PC-9 (cell line): Measurements from ENCODE around the gene WDR44. TPM values are rescaled to one million over a fixed set of nuclear protein-coding genes. Genes with fewer than 3 reads are reported as not detected.
A peak's percentile ranks its signal among the peaks of the same experiment; 100 is the strongest.

Source experiments
- BruUV-seq: library from RNA; stranded (reverse); fragments of 400-500 nt; replicated peaks from 2 replicates; lab custom pipeline; 2021; lab: Mats Ljungman, UMichigan
- CTCF ChIA-PET: fragments of 300-600 bp; sonication (Branson Sonifier 250); formaldehyde crosslinking; loops from one replicate; lab custom pipeline; 2022; ENCODE audit warnings: antibody characterized with exemption; lab: Charles Lee
- POLR2A ChIA-PET: fragments of 300-600 bp; sonication (Branson Sonifier 250); formaldehyde crosslinking; loops from one replicate; lab custom pipeline; 2022; ENCODE audit warnings: antibody characterized with exemption; ENCODE audit not compliant: unreplicated experiment; lab: Charles Lee
- DNase-seq, 2 experiments: peaks; one replicate each; pipeline versions ENCODE4 v3.0.0 to v3.0.0-alpha.2; 2015 to 2022; ENCODE audit warnings: mixed read lengths in 1 of 2
- H2AFZ ChIP-seq: fragments of 200-600 bp; sonication (generic); 2 replicates; pipeline ENCODE4 v1.8.1; 2017; ENCODE audit warnings: antibody characterized with exemption
- H3F3A ChIP-seq: fragments of 200-600 bp; sonication (generic); 2 replicates; pipeline ENCODE4 v1.8.1; 2017; ENCODE audit warnings: antibody characterized with exemption, mild to moderate bottlenecking, low read depth; ENCODE audit not compliant: insufficient read depth
- H3K27ac ChIP-seq: fragments of 200-600 bp; sonication (generic); 2 replicates; pipeline ENCODE4 v1.6.1; 2016; ENCODE audit warnings: mixed run types
- H3K27me3 ChIP-seq: fragments of 200-600 bp; sonication (generic); 2 replicates; pipeline ENCODE4 v1.6.1; 2016; ENCODE audit warnings: low read depth, mixed run types; ENCODE audit not compliant: insufficient read depth
- H3K36me3 ChIP-seq: fragments of 200-600 bp; sonication (generic); 2 replicates; pipeline ENCODE4 v1.6.1; 2016; ENCODE audit warnings: low read depth, mixed run types
- H3K4me1 ChIP-seq: fragments of 200-600 bp; sonication (generic); replicated peaks from 2 replicates; pipeline ENCODE4 v1.6.1; 2016; ENCODE audit warnings: mixed run types; ENCODE audit not compliant: insufficient read depth
- H3K4me2 ChIP-seq: fragments of 200-600 bp; sonication (generic); 2 replicates; pipeline ENCODE4 v1.6.1; 2017; ENCODE audit warnings: mixed run types
- H3K4me3 ChIP-seq: fragments of 200-600 bp; sonication (generic); 2 replicates; pipeline ENCODE4 v1.6.1; 2016; ENCODE audit warnings: mixed run types
- H3K79me2 ChIP-seq: fragments of 200-600 bp; sonication (generic); 2 replicates; pipeline ENCODE4 v1.6.1; 2017; ENCODE audit warnings: low read depth, mixed run types
- H3K9me2 ChIP-seq: fragments of 200-600 bp; sonication (generic); 2 replicates; pipeline ENCODE4 v1.8.1; 2017; ENCODE audit warnings: mild to moderate bottlenecking; ENCODE audit not compliant: insufficient read depth
- H3K9me3 ChIP-seq: fragments of 200-600 bp; sonication (generic); 2 replicates; pipeline ENCODE4 v1.8.1; 2016; ENCODE audit warnings: low read depth; ENCODE audit not compliant: insufficient read depth
- H4K20me1 ChIP-seq: fragments of 200-600 bp; sonication (generic); 2 replicates; pipeline ENCODE4 v1.8.1; 2017; ENCODE audit not compliant: insufficient read depth
- EZH2 ChIP-seq: fragments of 200-600 bp; sonication (generic); IDR thresholded peaks from 2 replicates; pipeline ENCODE4 v1.8.0; 2017; ENCODE audit warnings: antibody characterized with exemption, low read depth
- intact Hi-C: fragments of 100-400 bp; cut with micrococcal nuclease; formaldehyde crosslinking; loops from one replicate; pipeline ENCODE4 v1.10.0; 2022; ENCODE audit not compliant: unreplicated experiment
- total RNA-seq: library from RNA; stranded (reverse); gene quantifications from 2 replicates; pipeline ENCODE4 v1.2.3, GENCODE V29; 2021
- TF ChIP-seq, protein P1 (sequence below): fragments of 200-600 bp; sonication (generic); conservative IDR thresholded peaks from 2 replicates; pipeline ENCODE4 v1.6.1; 2017; ENCODE audit warnings: mixed run types, antibody characterized with exemption, mild to moderate bottlenecking, moderate library complexity

Gene WDR44
- total RNA-seq, 1 experiment from 2014 or later: 30.9 TPM

- Histone ChIP-seq H3K4me1 (peaks cover 39% of the 10 kb centered on the region), H4K20me1 (peaks cover 10% of the 10 kb centered on the region), H3K79me2 (peaks cover 75% of the 10 kb centered on the region), H3K36me3 (no peaks in the 10 kb centered on the region; the same call in 1 of the 2 replicates), H2AFZ (no peak overlapping the region), H3K27ac (no peak overlapping the region), H3F3A (peaks cover 28% of the 10 kb centered on the region; the same call in 1 of the 2 replicates), H3K27me3 (no peaks in the 10 kb centered on the region), H3K9me3 (no peaks in the 10 kb centered on the region), H3K9me2 (no peaks in the 10 kb centered on the region), H3K4me3 (no peak overlapping the region), H3K4me2 (peak overlapping the region; percentile 98; the same call in 1 of the 2 replicates)
- CTCF ChIA-PET: no interaction called here
- intact Hi-C loops: loop anchor here (5.0 kb wide), 1 partner anchor 378 kb away; the partner anchor contains the start of gene IL13RA1
- no peak for DNase-seq
- no TSS peak for BruUV-seq
- POLR2A ChIA-PET: no interaction called here
- TF ChIP-seq, protein P1, sequence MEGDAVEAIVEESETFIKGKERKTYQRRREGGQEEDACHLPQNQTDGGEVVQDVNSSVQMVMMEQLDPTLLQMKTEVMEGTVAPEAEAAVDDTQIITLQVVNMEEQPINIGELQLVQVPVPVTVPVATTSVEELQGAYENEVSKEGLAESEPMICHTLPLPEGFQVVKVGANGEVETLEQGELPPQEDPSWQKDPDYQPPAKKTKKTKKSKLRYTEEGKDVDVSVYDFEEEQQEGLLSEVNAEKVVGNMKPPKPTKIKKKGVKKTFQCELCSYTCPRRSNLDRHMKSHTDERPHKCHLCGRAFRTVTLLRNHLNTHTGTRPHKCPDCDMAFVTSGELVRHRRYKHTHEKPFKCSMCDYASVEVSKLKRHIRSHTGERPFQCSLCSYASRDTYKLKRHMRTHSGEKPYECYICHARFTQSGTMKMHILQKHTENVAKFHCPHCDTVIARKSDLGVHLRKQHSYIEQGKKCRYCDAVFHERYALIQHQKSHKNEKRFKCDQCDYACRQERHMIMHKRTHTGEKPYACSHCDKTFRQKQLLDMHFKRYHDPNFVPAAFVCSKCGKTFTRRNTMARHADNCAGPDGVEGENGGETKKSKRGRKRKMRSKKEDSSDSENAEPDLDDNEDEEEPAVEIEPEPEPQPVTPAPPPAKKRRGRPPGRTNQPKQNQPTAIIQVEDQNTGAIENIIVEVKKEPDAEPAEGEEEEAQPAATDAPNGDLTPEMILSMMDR: no peak
- TF ChIP-seq EZH2: no peak
Measured at GRCh38 chrX:118349188-118349587, 3.3 kb downstream of the WDR44 start.

DNA sequence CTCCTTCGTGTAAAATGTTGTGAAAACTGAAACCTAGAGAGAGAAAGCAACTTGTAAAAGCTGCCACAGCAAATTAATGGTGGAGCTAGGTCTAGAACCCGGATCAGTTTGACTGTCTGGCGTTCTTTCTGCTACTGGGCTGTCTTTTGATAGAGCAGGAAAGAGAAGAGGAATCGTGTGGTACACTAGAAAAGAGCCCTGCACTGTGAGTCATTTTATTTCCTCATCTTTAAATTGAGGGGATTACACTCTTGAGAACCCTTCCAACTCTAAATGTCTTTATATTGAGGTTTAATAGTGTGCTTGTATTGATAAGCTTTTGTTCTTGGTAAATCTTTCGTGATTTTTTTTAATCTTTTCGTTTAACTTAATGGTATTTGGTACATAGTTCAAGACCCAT lies 4.3 kb downstream of the WDR44 start:
- peaks cover 39% of the 10 kb centered on the region for H3K4me1 ChIP-seq
- intact Hi-C loops: no loop called here
- H3F3A ChIP-seq: peaks cover 24% of the 10 kb centered on the region
- peaks cover 10% of the 10 kb centered on the region for H4K20me1 ChIP-seq
- ChIA-PET CTCF (no interaction called here), POLR2A (interaction anchor here (0.7 kb wide), 1 partner anchor 42 kb away, joined by 3 read pairs; no protein-coding TSS in a partner anchor)
- BruUV-seq: no TSS peak
- H3K9me2 ChIP-seq: no peaks in the 10 kb centered on the region
- H3K4me3 ChIP-seq: no peak overlapping the region
- no peak overlapping the region for H2AFZ ChIP-seq
- peaks cover 6% of the 10 kb centered on the region; the same call in 1 of the 2 replicates for H3K36me3 ChIP-seq
- no peak for TF ChIP-seq EZH2
- no peak overlapping the region for H3K4me2 ChIP-seq
- no peaks in the 10 kb centered on the region for H3K27me3 ChIP-seq
- no peak overlapping the region for H3K27ac ChIP-seq
- no peak for DNase-seq
- no peaks in the 10 kb centered on the region for H3K9me3 ChIP-seq
- H3K79me2 ChIP-seq: peaks cover 86% of the 10 kb centered on the region

GRCh38 chrX:118350706-118351105 lies 4.8 kb downstream of the WDR44 start:
- Histone ChIP-seq H3K27ac (no peak overlapping the region), H3K27me3 (no peaks in the 10 kb centered on the region), H3K4me3 (no peak overlapping the region), H2AFZ (no peak overlapping the region), H3K4me1 (peaks cover 44% of the 10 kb centered on the region), H4K20me1 (peaks cover 10% of the 10 kb centered on the region), H3K79me2 (peaks cover 90% of the 10 kb centered on the region), H3K9me2 (no peaks in the 10 kb centered on the region), H3F3A (peaks cover 20% of the 10 kb centered on the region), H3K4me2 (no peak overlapping the region), H3K9me3 (no peaks in the 10 kb centered on the region), H3K36me3 (peaks cover 6% of the 10 kb centered on the region; the same call in 1 of the 2 replicates)
- intact Hi-C loops: no loop called here
- ChIA-PET CTCF (interaction anchor here (0.5 kb wide), 1 partner anchor 97 kb away, joined by 4 read pairs; no protein-coding TSS in a partner anchor), POLR2A (interaction anchor here (0.8 kb wide), 1 partner anchor 31 kb away, joined by 7 read pairs; no protein-coding TSS in a partner anchor)
- DNase-seq: no peak
- no TSS peak for BruUV-seq
- TF ChIP-seq, protein P1: no peak
- no peak for TF ChIP-seq EZH2
